ENCODE data around the gene FOSL2. TPM values are rescaled to one million over a fixed set of nuclear protein-coding genes. Genes with fewer than 3 reads are reported as not detected.

Gene FOSL2
- polyA plus RNA-seq, 1 of the 3 experiments (the other 2 are of a cell fraction), result 41.7 TPM

- TF ChIP-seq, protein P1, sequence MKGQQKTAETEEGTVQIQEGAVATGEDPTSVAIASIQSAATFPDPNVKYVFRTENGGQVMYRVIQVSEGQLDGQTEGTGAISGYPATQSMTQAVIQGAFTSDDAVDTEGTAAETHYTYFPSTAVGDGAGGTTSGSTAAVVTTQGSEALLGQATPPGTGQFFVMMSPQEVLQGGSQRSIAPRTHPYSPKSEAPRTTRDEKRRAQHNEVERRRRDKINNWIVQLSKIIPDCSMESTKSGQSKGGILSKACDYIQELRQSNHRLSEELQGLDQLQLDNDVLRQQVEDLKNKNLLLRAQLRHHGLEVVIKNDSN (IDR thresholded peaks at IDR 0.05; ENCODE audit: borderline replicate concordance, low read depth), result no peak
Measured at GRCh38 chr2:28439763-28440162, 47.1 kb downstream of the FOSL2 start (continued).

DNA sequence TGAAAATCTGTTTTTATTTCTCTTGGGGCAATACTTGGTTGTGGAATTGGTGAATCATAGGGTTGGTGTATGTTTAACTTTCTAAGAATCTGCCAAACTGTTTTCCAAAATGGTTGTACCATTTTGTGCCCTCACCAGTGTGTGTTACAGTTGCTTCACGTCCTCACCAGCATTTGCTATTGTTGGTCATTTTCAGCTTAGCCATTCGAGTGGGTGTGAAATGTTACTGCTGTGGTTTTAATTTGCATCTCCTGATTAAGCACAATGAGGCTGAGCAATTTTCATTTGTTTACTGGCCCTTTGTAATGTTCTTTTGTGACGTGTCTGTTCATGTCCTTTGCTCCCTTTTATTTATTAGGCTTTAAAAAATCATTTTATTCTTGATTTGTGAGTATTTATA, 49.7 kb downstream of the FOSL2 start:
- no peaks in the 10 kb centered on the region for H3K9me3 ChIP-seq
- H3K4me2 ChIP-seq, result no peak overlapping the region
- H3K27me3 ChIP-seq (ENCODE audit: insufficient read depth), result no peaks in the 10 kb centered on the region
- H3K4me1 ChIP-seq (ENCODE audit: control insufficient read depth in 1 of 2, insufficient read depth in 2 of 2, low read depth in 1 of 2, low read length in 1 of 2), result peaks cover 0 to 11% of the 10 kb centered on the region in 2 experiments; a peak in 3 of 4 replicates
- peaks cover 6% of the 10 kb centered on the region for H3F3A ChIP-seq (replicated peaks; ENCODE audit: insufficient read depth)
- ChIA-PET CTCF (interaction anchor here (3.2 kb wide), 1 partner anchor 10 kb away, joined by 14 read pairs; no protein-coding TSS in a partner anchor), POLR2A (no interaction called here)
- H2AFZ ChIP-seq (ENCODE audit: low read depth), result no peak overlapping the region
- H3K9me2 ChIP-seq, result no peaks in the 10 kb centered on the region
- H4K20me1 ChIP-seq (ENCODE audit: insufficient read depth), result no peaks in the 10 kb centered on the region
- no peaks in the 10 kb centered on the region for H3K36me3 ChIP-seq (replicated peaks in 1 of 2; ENCODE audit: control insufficient read depth in 1 of 2, insufficient read depth in 2 of 2, low read length in 1 of 2)
- no peak overlapping the region for H3K9ac ChIP-seq
- H3K4me3 ChIP-seq (ENCODE audit: low read depth in 2 of 2, low read length in 1 of 2), result no peak overlapping the region
- 74% methylated on average over 3 of the region's 3 CpGs for WGBS (ENCODE audit: low lambda C conversion rate)
- no peak for TF ChIP-seq REST (IDR thresholded peaks at IDR 0.05; ENCODE audit: low read depth, low read length)
- no peak for TF ChIP-seq TCF12 (IDR thresholded peaks at IDR 0.05)
- no peak for TF ChIP-seq GABPA (IDR thresholded peaks at IDR 0.05; ENCODE audit: low read depth)
- no peak for TF ChIP-seq EP300 (IDR thresholded peaks at IDR 0.05; ENCODE audit: borderline replicate concordance in 1 of 2, low read depth in 1 of 2, low read length in 1 of 2)
- TF ChIP-seq TAF1 (IDR thresholded peaks at IDR 0.05; ENCODE audit: borderline replicate concordance, low read depth, low read length), result no peak
- TF ChIP-seq, protein P2, sequence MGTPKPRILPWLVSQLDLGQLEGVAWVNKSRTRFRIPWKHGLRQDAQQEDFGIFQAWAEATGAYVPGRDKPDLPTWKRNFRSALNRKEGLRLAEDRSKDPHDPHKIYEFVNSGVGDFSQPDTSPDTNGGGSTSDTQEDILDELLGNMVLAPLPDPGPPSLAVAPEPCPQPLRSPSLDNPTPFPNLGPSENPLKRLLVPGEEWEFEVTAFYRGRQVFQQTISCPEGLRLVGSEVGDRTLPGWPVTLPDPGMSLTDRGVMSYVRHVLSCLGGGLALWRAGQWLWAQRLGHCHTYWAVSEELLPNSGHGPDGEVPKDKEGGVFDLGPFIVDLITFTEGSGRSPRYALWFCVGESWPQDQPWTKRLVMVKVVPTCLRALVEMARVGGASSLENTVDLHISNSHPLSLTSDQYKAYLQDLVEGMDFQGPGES (IDR thresholded peaks at IDR 0.05; ENCODE audit: low read depth, low read length), result no peak
- TF ChIP-seq GATA2 (CRISPR knock-in tag; IDR thresholded peaks at IDR 0.05), result no peak
- TF ChIP-seq NRF1 (IDR thresholded peaks at IDR 0.05; ENCODE audit: low read depth, low read length), result no peak
- no peak for TF ChIP-seq JUND (IDR thresholded peaks at IDR 0.05)
- no peak for TF ChIP-seq TEAD4 (IDR thresholded peaks at IDR 0.05; ENCODE audit: borderline replicate concordance, insufficient read depth)
- no peak for TF ChIP-seq RCOR1 (IDR thresholded peaks at IDR 0.05; ENCODE audit: low read length)
- no peak for TF ChIP-seq SIN3A (IDR thresholded peaks at IDR 0.05; ENCODE audit: borderline replicate concordance, low read depth, low read length)
- TF ChIP-seq NFIC (IDR thresholded peaks at IDR 0.05; ENCODE audit: borderline replicate concordance), result no peak
- no peak for TF ChIP-seq FOXM1 (IDR thresholded peaks at IDR 0.05; ENCODE audit: low read depth)
- TF ChIP-seq, protein P3, sequence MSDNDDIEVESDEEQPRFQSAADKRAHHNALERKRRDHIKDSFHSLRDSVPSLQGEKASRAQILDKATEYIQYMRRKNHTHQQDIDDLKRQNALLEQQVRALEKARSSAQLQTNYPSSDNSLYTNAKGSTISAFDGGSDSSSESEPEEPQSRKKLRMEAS (IDR thresholded peaks at IDR 0.05; ENCODE audit: low read depth), result no peak
- TF ChIP-seq POLR2AphosphoS5 (IDR thresholded peaks at IDR 0.05; ENCODE audit: low read depth, low read length), result no peak
- TF ChIP-seq, protein P4, sequence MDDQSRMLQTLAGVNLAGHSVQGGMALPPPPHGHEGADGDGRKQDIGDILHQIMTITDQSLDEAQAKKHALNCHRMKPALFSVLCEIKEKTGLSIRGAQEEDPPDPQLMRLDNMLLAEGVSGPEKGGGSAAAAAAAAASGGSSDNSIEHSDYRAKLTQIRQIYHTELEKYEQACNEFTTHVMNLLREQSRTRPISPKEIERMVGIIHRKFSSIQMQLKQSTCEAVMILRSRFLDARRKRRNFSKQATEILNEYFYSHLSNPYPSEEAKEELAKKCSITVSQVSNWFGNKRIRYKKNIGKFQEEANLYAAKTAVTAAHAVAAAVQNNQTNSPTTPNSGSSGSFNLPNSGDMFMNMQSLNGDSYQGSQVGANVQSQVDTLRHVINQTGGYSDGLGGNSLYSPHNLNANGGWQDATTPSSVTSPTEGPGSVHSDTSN (IDR thresholded peaks at IDR 0.05), result no peak
- no peak for TF ChIP-seq FOXJ3 (CRISPR knock-in tag; IDR thresholded peaks at IDR 0.05)
- no peak for DNase-seq
- H3K79me2 ChIP-seq (ENCODE audit: insufficient read depth), result no peaks in the 10 kb centered on the region
- no peak overlapping the region for H3K27ac ChIP-seq (ENCODE audit: low read depth in 2 of 2, low read length in 1 of 2)
